ENCODE data around the gene GZMB. TPM values are rescaled to one million over a fixed set of nuclear protein-coding genes. Genes with fewer than 3 reads are reported as not detected.

GZMB gene
- total and polyA plus RNA-seq, 2 donors = 7.0 to 7.3 TPM

DNA sequence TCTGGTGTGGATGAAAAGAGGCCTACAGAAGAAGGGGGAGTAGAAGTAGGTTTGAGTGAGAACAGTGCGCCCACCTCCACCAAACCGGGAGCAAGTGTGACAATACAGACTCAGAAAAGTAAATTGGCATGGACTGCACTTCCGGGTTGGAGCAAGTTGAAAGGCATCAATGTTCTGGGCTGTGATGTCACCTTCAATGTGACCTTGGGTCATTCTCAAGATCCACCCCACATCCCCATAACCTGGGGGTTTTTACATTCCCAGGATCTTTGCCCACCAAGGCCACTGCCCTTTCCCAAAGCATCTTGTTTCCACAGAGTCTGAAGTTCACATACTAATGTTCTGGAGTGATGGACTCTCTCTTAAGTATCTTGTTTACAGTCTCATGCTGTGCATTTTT, 5.3 kb upstream of the GZMB start:
- Histone ChIP-seq H3K36me3 (ENCODE audit: control insufficient read depth in 2 of 2, insufficient read depth in 2 of 2, low read length in 1 of 2) (no peaks in the 10 kb centered on the region), H3K4me1 (ENCODE audit: control insufficient read depth in 2 of 2, insufficient read depth in 2 of 2, low read length in 2 of 2) (peaks cover 5 to 11% of the 10 kb centered on the region in 2 donors), H3K4me3 (ENCODE audit: low read length in 2 of 2) (no peak overlapping the region), H3K27me3 (ENCODE audit: control insufficient read depth in 2 of 2, insufficient read depth in 1 of 2, low read length in 1 of 2) (no peaks in the 10 kb centered on the region), H3K9me3 (ENCODE audit: control insufficient read depth in 2 of 2, insufficient read depth in 1 of 2, low read length in 1 of 2) (no peaks in the 10 kb centered on the region), H3K27ac (ENCODE audit: low read depth in 1 of 2, low read length in 1 of 2) (no peak overlapping the region)
- WGBS = 98% methylated on average over 3 of the region's 3 CpGs
- no peak for DNase-seq (ENCODE audit: low read depth in 6 of 9, low spot score in 9 of 9)

DNA sequence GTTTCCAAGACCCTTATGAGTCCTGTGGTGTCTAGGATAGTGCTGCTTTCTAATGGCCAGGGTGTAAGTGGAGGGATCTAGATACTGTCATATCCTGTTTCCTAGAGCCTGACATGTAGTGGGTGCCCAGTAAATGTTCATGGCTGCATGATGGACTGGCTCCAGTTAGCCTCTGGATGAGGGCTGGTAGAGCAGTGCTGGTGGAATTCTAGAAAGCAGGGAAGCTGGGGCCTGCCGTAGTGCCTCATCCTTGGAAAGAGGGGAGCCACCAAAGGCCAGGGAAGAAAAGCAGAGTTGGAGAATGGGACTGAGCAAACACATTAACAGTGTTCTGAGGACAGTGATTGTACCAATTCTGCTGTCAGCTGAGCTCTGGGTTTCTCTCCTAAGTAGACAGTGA, 637 bp downstream of the GZMB start:
- peaks cover 0 to 21% of the 10 kb centered on the region in 2 donors for H3K4me1 ChIP-seq (ENCODE audit: control insufficient read depth in 2 of 2, insufficient read depth in 2 of 2, low read length in 2 of 2)
- H3K27ac ChIP-seq (ENCODE audit: low read depth in 1 of 2, low read length in 1 of 2) = no peak overlapping the region
- no peak overlapping the region for H3K4me3 ChIP-seq (ENCODE audit: low read length in 2 of 2)
- no peaks in the 10 kb centered on the region for H3K9me3 ChIP-seq (ENCODE audit: control insufficient read depth in 2 of 2, insufficient read depth in 1 of 2, low read length in 1 of 2)
- 94% methylated on average over 1 of the region's 1 CpG for WGBS
- H3K27me3 ChIP-seq (ENCODE audit: control insufficient read depth in 2 of 2, insufficient read depth in 1 of 2, low read length in 1 of 2) = no peaks in the 10 kb centered on the region
- no peak for DNase-seq (ENCODE audit: low read depth in 6 of 9, low spot score in 9 of 9)
- H3K36me3 ChIP-seq (ENCODE audit: control insufficient read depth in 2 of 2, insufficient read depth in 2 of 2, low read length in 1 of 2) = no peaks in the 10 kb centered on the region

DNA sequence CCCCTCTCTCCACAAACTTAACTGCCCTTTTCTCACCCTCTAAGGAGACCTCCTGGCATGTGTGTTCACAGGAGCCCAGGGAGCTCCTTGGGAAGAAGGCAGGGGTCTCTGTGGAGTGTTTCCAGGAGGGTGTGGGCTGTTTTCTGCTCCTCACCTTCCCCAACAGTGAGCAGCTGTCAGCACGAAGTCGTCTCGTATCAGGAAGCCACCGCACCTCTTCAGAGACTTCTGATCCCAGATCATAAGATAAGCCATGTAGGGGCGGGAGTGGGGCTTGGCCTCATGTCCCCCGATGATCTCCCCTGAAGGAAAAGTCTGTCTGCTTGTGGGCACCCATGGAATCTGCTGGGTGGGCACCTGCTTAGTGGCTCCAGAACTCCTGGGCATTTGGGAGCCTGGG, 1.2 kb downstream of the GZMB start:
- H3K4me1 ChIP-seq (ENCODE audit: control insufficient read depth in 2 of 2, insufficient read depth in 2 of 2, low read length in 2 of 2) = peaks cover 0 to 21% of the 10 kb centered on the region in 2 donors
- no peaks in the 10 kb centered on the region for H3K9me3 ChIP-seq (ENCODE audit: control insufficient read depth in 2 of 2, insufficient read depth in 1 of 2, low read length in 1 of 2)
- no peak for DNase-seq (ENCODE audit: low read depth in 6 of 9, low spot score in 9 of 9)
- no peak overlapping the region for H3K4me3 ChIP-seq (ENCODE audit: low read length in 2 of 2)
- WGBS = 22% methylated on average over 6 of the region's 6 CpGs
- H3K36me3 ChIP-seq (ENCODE audit: control insufficient read depth in 2 of 2, insufficient read depth in 2 of 2, low read length in 1 of 2) = no peaks in the 10 kb centered on the region
- H3K27ac ChIP-seq (ENCODE audit: low read depth in 1 of 2, low read length in 1 of 2) = peak overlapping the region in 1 of 2 donors; percentile 45
- H3K27me3 ChIP-seq (ENCODE audit: control insufficient read depth in 2 of 2, insufficient read depth in 1 of 2, low read length in 1 of 2) = no peaks in the 10 kb centered on the region

DNA sequence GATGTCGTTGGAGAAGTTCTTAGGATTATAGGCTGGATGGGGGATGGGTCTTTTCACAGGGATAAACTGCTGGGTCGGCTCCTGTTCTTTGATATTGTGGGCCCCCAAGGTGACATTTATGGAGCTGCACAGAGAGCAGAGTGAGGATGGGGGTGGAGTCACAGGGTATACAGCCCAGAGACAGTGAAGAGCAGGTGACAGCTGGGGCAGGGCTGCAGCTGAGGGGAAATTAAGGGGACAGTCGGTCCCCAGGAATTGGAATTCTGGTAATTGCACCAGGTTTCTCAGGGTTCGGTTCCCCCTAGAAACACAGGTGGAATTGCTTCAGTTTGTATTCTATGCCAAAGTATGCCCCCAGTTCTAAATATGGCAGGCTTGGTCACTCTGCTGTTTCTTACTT, 1.7 kb downstream of the GZMB start:
- no peak overlapping the region for H3K4me3 ChIP-seq (ENCODE audit: low read length in 2 of 2)
- peak overlapping the region in 1 of 2 donors; percentile 45 for H3K27ac ChIP-seq (ENCODE audit: low read depth in 1 of 2, low read length in 1 of 2)
- no peaks in the 10 kb centered on the region for H3K36me3 ChIP-seq (ENCODE audit: control insufficient read depth in 2 of 2, insufficient read depth in 2 of 2, low read length in 1 of 2)
- H3K27me3 ChIP-seq (ENCODE audit: control insufficient read depth in 2 of 2, insufficient read depth in 1 of 2, low read length in 1 of 2) = no peaks in the 10 kb centered on the region
- WGBS = 55% methylated on average over 4 of the region's 4 CpGs
- no peaks in the 10 kb centered on the region for H3K9me3 ChIP-seq (ENCODE audit: control insufficient read depth in 2 of 2, insufficient read depth in 1 of 2, low read length in 1 of 2)
- peaks cover 0 to 21% of the 10 kb centered on the region in 2 donors for H3K4me1 ChIP-seq (ENCODE audit: control insufficient read depth in 2 of 2, insufficient read depth in 2 of 2, low read length in 2 of 2)
- peak in 2 of 9 donors; percentile 21 to 46 for DNase-seq (ENCODE audit: low read depth in 6 of 9, low spot score in 9 of 9)

DNA sequence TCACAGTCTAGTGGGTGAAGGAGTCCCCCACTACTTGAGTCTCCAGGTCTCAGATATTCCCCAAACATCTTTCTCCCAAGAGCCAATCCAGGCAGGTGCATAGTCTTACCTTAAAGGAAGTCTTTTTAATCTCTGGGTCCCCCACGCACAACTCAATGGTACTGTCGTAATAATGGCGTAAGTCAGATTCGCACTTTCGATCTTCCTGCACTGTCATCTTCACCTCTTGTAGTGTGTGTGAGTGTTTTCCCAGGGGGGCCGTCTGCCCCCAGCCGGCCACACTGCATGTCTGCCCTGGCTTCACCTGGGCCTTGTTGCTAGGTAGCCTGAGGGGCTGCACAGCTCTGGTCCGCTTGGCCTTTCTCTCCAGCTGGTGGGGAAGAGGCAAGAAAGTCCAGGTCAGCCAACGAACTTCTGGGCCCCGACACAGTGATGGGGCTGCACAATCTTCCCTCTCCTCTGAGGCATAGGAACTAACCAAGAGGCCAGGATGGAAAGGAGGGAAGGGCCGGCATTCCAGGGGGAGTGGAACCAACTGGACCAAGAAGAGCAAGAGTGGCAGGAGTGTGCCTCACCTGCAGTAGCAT, 2.1 kb downstream of the GZMB start:
- Histone ChIP-seq H3K36me3 (ENCODE audit: control insufficient read depth in 2 of 2, insufficient read depth in 2 of 2, low read length in 1 of 2) (no peaks in the 10 kb centered on the region), H3K4me3 (ENCODE audit: low read length in 2 of 2) (no peak overlapping the region), H3K9me3 (ENCODE audit: control insufficient read depth in 2 of 2, insufficient read depth in 1 of 2, low read length in 1 of 2) (no peaks in the 10 kb centered on the region), H3K4me1 (ENCODE audit: control insufficient read depth in 2 of 2, insufficient read depth in 2 of 2, low read length in 2 of 2) (peaks cover 0 to 21% of the 10 kb centered on the region in 2 donors), H3K27ac (ENCODE audit: low read depth in 1 of 2, low read length in 1 of 2) (no peak overlapping the region), H3K27me3 (ENCODE audit: control insufficient read depth in 2 of 2, insufficient read depth in 1 of 2, low read length in 1 of 2) (no peaks in the 10 kb centered on the region)
- DNase-seq (ENCODE audit: low read depth in 6 of 9, low spot score in 9 of 9) = no peak
- WGBS = 98% methylated on average over 11 of the region's 11 CpGs

DNA sequence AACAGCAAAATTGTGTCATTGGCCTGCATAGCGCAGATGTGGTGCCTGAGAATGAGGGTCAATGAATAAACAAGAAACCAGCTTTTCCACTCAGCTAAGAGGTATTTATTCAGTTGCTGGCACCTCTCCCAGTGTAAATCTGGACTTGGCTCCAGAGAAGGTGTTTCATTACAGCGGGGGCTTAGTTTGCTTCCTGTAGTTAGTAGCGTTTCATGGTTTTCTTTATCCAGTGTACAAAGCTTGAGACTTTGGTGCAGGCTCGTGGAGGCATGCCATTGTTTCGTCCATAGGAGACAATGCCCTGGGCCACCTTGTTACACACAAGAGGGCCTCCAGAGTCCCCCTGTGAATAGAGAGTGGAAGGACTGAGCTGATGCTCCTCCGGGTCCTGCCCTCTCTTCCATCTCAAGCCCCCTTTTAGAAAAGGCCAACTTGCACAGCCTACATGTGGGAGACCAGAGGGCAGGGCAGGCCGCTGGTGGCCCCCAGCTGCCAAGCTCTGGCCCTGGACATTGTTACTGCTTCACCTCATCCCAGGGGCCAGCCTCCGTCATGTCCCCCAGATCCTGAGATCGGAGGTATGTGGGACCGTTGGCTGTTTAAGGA, 3.0 kb downstream of the GZMB start:
- no peak overlapping the region for H3K27ac ChIP-seq (ENCODE audit: low read depth in 1 of 2, low read length in 1 of 2)
- H3K36me3 ChIP-seq (ENCODE audit: control insufficient read depth in 2 of 2, insufficient read depth in 2 of 2, low read length in 1 of 2) = no peaks in the 10 kb centered on the region
- no peak for DNase-seq (ENCODE audit: low read depth in 6 of 9, low spot score in 9 of 9)
- no peaks in the 10 kb centered on the region for H3K9me3 ChIP-seq (ENCODE audit: control insufficient read depth in 2 of 2, insufficient read depth in 1 of 2, low read length in 1 of 2)
- H3K4me1 ChIP-seq (ENCODE audit: control insufficient read depth in 2 of 2, insufficient read depth in 2 of 2, low read length in 2 of 2) = peaks cover 0 to 21% of the 10 kb centered on the region in 2 donors
- no peak overlapping the region for H3K4me3 ChIP-seq (ENCODE audit: low read length in 2 of 2)
- no peaks in the 10 kb centered on the region for H3K27me3 ChIP-seq (ENCODE audit: control insufficient read depth in 2 of 2, insufficient read depth in 1 of 2, low read length in 1 of 2)
- WGBS = 96% methylated on average over 10 of the region's 10 CpGs

DNA sequence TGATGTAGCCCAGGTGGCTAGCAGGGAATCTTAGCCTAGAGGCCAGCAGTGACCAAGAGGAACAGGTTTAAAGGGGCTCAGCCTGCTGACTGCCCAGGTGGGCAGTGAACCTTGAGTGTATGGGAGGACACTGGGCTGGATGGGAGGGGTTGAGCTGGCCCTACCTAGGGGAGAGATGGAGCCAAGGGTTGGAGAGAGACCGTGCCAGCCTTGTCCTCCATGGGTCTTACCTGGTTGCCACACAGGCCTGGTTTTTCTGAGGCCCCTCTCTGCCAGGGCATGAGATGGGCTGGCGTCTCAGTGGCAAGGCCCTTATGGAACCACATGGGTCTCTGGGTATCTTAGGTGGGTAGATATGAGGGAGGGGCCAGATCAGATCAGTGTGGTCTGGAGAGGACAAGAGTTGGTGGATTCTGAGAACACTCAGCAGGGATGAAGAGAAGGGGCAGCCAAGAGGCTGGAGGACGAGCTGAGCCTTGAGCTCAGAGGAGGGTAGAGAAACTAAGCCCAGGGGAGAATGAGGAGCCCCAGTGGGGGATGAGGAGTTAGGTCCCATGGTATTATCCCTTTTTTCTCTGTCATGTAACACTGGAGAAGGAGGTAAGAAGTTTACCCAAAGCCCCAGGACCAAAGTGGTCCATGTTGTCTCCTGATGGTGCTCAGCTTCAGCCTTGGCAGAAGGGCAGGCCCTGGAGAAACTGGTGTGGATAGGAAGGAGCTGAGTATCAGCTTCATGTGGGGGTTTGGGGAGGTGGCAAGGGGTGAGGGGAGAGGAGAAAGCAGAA, 3.7 kb downstream of the GZMB start:
- H3K27ac ChIP-seq (ENCODE audit: low read depth in 1 of 2, low read length in 1 of 2) = no peak overlapping the region

DNA sequence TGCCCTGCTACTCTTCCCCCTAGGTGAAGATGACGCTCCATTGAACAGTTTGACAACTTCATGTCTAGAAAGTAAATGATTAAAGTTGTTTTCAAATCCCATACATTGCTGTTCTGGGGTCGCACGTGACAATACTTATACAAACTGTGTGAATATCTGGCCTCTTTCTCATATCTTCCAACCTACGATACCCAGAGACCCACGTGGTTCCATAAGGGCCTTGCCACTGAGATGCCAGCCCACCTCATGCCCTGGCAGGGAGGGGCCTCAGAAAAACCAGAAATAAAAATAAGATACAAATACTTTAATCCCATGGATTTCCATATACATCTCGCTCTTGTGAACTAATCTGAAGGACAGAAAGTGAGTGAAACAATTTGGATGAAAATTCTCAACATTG, 4.5 kb downstream of the GZMB start:
- 97% methylated on average over 6 of the region's 6 CpGs for WGBS
- Histone ChIP-seq H3K4me1 (ENCODE audit: control insufficient read depth in 2 of 2, insufficient read depth in 2 of 2, low read length in 2 of 2) (peaks cover 0 to 21% of the 10 kb centered on the region in 2 donors), H3K27ac (ENCODE audit: low read depth in 1 of 2, low read length in 1 of 2) (no peak overlapping the region)

More for the DNA sequence above, 3.7 kb downstream of the GZMB start:
- H3K36me3 ChIP-seq (ENCODE audit: control insufficient read depth in 2 of 2, insufficient read depth in 2 of 2, low read length in 1 of 2) = no peaks in the 10 kb centered on the region
- H3K27me3 ChIP-seq (ENCODE audit: control insufficient read depth in 2 of 2, insufficient read depth in 1 of 2, low read length in 1 of 2) = no peaks in the 10 kb centered on the region
- WGBS = 93% methylated on average over 3 of the region's 3 CpGs
- no peak for DNase-seq (ENCODE audit: low read depth in 6 of 9, low spot score in 9 of 9)
- H3K4me3 ChIP-seq (ENCODE audit: low read length in 2 of 2) = no peak overlapping the region
- peaks cover 0 to 21% of the 10 kb centered on the region in 2 donors for H3K4me1 ChIP-seq (ENCODE audit: control insufficient read depth in 2 of 2, insufficient read depth in 2 of 2, low read length in 2 of 2)
- H3K9me3 ChIP-seq (ENCODE audit: control insufficient read depth in 2 of 2, insufficient read depth in 1 of 2, low read length in 1 of 2) = no peaks in the 10 kb centered on the region

DNA sequence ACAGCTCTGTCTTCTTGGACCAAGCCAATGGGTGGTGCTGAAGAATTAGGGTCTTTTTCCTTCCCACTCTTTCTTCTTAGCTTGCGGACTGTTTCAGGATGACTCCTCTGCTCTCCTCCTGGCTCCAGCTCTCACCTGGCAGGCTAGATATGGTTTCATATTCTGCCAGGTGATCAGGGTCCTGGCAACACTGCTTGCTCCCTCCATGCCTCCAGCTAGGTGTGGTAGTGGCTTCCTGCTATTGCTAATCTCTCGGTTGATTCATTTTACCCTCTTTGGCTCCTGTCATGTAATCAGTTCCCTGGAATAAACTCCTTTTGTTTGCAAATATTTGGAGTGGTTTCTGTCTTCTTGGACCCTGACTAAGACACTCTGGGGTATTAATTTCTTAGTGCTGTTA, 20.2 kb downstream of the GZMB start:
- H3K27me3 ChIP-seq (ENCODE audit: control insufficient read depth in 2 of 2, insufficient read depth in 1 of 2, low read length in 1 of 2) = no peaks in the 10 kb centered on the region
- H3K36me3 ChIP-seq (ENCODE audit: control insufficient read depth in 2 of 2, insufficient read depth in 2 of 2, low read length in 1 of 2) = no peaks in the 10 kb centered on the region
- WGBS = 95% methylated on average over 2 of the region's 2 CpGs
- H3K9me3 ChIP-seq (ENCODE audit: control insufficient read depth in 2 of 2, insufficient read depth in 1 of 2, low read length in 1 of 2) = no peaks in the 10 kb centered on the region
- no peaks in the 10 kb centered on the region for H3K4me1 ChIP-seq (ENCODE audit: control insufficient read depth in 2 of 2, insufficient read depth in 2 of 2, low read length in 2 of 2)
- H3K27ac ChIP-seq (ENCODE audit: low read depth in 1 of 2, low read length in 1 of 2) = no peak overlapping the region
- no peak for DNase-seq (ENCODE audit: low read depth in 6 of 9, low spot score in 9 of 9)
- H3K4me3 ChIP-seq (ENCODE audit: low read length in 2 of 2) = no peak overlapping the region

More for the DNA sequence above, 4.5 kb downstream of the GZMB start:
- H3K36me3 ChIP-seq (ENCODE audit: control insufficient read depth in 2 of 2, insufficient read depth in 2 of 2, low read length in 1 of 2) = no peaks in the 10 kb centered on the region
- no peaks in the 10 kb centered on the region for H3K9me3 ChIP-seq (ENCODE audit: control insufficient read depth in 2 of 2, insufficient read depth in 1 of 2, low read length in 1 of 2)
- no peaks in the 10 kb centered on the region for H3K27me3 ChIP-seq (ENCODE audit: control insufficient read depth in 2 of 2, insufficient read depth in 1 of 2, low read length in 1 of 2)
- no peak for DNase-seq (ENCODE audit: low read depth in 6 of 9, low spot score in 9 of 9)
- H3K4me3 ChIP-seq (ENCODE audit: low read length in 2 of 2) = no peak overlapping the region
